Caki2 (cell line): ENCODE measurements around the gene ZBTB4. TPM values are rescaled to one million over a fixed set of nuclear protein-coding genes. Genes with fewer than 3 reads are reported as not detected.

ENCODE experiments used
- DNase-seq: peaks from one replicate; pipeline ENCODE4 v3.0.0-alpha.2; 2015; ENCODE audit warnings: low read depth
- in situ Hi-C: cut with HindIII; loops from 2 replicates; pipeline ENCODE4 v1.10.0; 2016; ENCODE audit warnings: low sequenced_read_pairs, low pct_unique_long_range_greater_than_20kb, mixed read lengths
- total RNA-seq: library from RNA; depleted of rRNA; stranded (reverse); fragments of >200 nt; shearing (Covaris generic); gene quantifications from 2 replicates; pipeline ENCODE4 v1.2.3, GENCODE V29; 2014; ENCODE audit warnings: low replicate concordance

ZBTB4 gene
- total RNA-seq, 1 experiment from 2014 or later: 4.6 TPM

DNA sequence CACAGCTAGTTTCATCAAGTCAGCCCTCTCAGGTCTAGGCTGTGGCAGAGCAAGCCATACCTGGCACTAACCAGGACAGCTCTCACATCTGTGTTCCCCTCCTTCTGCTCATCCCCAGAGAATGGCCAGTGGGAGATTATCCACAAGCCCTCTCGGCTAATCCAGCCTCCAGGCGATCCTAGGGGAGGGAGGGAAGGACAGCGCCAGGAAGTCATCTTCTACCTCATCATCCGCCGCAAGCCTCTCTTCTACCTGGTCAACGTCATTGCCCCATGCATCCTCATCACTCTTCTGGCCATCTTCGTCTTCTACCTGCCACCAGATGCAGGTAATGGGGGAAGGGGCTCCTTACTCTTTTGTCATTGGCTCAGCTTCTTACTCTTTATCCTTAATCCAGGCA lies 31.0 kb downstream of the ZBTB4 start:
- in situ Hi-C loops: no loop called here
- no peak for DNase-seq

DNA sequence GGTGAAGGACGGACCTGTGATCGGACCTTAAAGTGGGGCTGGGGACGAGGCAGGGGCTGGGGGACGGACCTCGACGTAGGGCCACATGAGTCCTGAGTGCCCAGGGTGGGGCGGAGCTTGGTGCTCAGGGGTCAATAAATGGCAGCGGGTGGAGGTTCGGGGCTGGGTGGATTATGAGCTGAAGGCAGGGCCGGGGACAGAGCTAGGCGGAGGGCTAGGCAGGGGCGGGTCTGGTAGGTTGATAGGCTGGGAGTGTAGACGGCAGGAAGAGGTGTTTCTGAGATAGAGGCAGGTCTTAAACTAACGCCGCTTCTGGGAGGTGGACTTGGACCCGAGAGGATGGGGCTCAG lies 33.8 kb downstream of the ZBTB4 start:
- in situ Hi-C loops: no loop called here
- peak; percentile 58 for DNase-seq

DNA sequence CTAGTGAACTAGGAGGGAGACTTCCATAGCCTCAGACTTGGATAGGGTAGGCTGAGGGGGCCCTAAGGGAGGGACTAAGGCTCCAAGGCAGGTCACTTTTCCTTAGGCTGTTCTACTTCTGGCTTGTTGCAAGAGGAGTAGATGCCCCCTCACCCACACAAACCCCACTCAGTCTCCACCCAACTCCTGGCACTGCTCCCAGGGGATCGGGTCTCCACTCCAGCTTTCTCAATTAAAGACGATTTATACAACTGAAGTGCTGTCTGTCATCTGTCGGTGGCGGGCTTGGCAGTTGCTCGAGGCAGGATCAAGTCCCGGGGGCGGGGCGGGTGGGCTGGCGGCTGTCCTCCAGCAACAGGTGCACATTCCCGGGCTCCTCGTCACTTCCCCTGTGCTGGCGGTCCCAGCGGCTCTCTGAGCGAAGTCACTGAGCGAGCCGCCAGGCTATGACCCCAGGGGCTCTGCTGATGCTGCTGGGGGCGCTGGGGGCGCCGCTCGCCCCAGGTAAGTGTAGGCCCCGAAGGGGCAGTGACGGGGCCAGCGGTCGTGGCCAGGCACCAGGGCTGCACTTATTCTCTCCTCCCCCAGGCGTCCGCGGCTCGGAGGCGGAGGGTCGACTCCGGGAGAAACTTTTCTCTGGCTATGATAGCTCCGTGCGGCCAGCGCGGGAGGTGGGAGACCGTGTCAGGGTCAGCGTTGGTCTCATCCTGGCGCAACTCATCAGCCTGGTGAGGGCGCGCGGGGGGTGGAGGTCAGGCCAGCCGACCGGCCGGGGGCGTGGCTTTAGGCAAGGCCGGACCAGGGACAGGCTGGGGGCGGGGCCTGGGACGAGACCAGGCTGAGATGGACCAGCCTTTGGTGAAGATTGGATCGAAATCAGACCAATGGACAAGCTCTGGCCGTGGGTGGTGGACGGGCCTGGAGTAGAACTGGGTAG lies 34.5 kb downstream of the ZBTB4 start, which contains the start of gene CHRNB1:
Gene CHRNB1, plus strand, starts transcription at position 380 of the 937 bp plus-strand sequence. Its CDS starts 67 bp downstream, at position 447.
- DNase-seq: peak; percentile 55
- in situ Hi-C loops: no loop called here

DNA sequence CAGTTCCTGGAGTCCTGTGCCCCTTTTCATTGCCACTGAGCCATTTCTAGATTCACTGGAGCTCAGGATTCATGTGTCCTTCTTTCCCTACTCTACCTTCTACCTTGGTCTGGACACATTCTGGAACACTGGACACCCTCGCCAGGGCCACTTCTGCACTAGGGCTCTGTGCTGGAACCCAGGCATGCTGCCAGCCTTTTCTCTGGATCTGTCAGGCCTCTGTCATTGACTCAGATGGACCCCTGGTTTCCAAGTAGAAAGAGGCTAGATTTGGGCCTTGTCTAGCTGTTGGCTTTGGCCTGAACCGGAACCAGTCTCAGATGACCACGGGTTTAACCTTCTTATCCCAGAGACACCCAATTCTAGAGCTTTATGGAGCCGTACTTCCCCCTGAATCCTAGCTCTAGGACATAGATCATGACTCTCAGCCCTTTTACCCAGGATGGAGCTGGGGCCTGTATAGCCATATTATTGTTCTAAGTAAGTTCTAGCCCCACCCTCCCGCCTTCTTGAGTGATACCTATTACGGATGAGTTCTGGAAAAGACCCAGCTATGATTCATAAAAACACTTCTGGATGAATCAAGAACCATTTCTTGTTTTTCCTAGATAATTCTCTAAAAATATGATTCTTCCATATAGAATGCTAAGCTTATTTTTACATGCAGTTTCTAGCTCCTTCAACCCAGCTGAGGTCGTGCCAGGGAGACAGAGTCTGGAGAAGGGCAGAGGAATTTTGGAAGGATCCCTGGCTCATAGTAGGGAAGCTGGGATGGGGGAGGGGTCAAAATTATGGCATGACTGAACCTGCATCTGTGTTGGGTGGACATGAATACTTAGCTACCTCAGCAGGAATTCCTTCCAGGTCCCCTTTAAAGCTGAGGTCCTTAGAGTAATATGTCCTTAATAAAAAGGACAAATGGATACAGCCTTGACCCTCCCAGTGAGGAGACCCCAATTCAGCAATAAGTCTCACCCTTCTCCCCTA lies 35.6 kb downstream of the ZBTB4 start:
- no peak for DNase-seq
- in situ Hi-C loops: no loop called here

DNA sequence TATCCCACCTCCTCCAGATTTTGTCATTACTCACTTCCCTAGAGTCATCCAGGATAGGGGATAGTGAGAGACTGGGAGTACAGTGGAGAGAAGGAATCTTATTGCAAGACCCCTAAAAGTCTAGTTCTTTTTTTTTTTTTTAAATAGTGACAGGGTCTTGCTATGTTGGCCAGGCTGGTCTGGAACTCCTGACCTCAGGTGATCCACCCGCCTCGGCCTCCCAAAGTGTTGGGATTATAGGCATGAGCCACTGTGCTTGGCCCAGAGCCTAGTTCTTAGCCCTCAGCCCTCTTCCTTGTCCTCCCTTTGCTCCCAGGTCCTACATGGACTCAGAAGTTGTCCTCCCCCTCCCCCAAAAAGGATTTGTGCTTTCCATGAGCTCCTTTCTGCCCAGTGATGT lies 37.3 kb downstream of the ZBTB4 start:
- no peak for DNase-seq
- in situ Hi-C loops: no loop called here

DNA sequence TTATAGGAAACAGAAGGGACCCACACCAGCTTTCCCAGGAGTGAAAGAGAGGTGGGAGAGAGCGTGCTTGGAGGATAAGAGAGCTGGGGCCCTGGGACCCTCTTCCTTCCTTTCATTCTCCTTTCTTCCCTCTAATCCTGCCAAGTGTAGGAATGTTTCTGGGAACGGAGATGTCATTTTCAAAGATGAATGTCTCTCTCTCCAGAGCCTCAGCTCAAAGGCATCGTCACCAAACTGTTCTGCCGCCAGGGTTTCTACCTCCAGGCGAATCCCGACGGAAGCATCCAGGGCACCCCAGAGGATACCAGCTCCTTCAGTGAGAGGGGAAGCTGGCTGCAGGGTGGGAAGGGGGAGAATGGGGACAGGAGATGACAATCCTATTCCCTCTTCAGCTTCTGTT lies 38.2 kb downstream of the ZBTB4 start:
- in situ Hi-C loops: no loop called here
- DNase-seq: no peak

DNA sequence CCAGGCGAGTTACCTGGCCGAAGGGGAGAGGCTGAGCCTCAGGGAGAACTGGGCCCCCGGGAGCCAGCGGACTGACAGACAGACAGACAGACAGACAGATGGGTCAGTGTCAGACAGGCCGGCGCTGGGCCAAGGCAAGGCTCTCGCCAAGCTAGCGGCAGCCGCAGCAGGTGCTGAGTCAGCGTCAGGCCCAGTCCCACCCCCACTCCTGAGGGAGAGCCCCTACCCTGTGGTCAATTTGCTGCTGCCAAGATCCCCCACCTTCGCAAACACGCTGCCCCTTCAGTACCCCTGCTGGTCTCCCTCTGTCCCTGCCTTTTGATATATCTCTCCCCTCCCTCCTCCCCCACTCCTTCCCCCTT lies 38.6 kb downstream of the ZBTB4 start:
- DNase-seq: no peak
- in situ Hi-C loops: no loop called here

DNA sequence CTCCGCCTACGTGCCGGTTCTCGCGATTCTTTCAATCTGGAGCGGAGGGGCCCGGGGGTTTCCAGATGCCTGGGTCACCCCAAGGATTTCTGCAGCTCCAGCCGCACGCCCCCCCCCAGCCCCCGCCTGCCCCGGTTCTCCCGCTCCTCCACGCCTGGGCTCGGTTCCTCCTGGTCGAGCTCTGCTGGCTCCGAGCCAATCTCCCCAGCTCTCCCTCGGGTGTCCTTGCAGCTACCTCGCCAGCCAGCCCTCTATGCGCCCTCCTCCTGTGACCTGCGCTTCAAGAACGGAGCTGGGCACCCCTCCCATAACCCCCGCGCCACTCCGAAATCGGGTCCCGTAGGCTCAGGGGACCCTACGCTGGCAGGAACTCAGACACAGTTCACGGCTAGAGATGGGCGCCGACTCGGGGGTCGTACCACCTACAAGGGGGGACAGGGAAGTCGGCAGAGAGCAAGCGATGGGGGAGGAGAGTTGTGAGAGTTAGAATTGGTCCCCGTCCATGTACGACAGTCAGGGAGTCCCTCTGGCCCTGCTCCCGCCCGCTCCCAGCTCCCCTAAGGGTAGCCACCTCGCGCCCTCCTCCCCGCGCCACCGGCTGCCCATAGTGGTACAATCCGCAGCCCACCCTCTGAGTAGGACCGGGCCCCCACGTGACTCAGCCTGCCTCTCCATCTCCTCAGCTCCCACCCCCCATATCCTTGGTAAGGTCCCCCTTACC lies 39.2 kb downstream of the ZBTB4 start:
- in situ Hi-C loops: no loop called here
- DNase-seq: no peak

DNA sequence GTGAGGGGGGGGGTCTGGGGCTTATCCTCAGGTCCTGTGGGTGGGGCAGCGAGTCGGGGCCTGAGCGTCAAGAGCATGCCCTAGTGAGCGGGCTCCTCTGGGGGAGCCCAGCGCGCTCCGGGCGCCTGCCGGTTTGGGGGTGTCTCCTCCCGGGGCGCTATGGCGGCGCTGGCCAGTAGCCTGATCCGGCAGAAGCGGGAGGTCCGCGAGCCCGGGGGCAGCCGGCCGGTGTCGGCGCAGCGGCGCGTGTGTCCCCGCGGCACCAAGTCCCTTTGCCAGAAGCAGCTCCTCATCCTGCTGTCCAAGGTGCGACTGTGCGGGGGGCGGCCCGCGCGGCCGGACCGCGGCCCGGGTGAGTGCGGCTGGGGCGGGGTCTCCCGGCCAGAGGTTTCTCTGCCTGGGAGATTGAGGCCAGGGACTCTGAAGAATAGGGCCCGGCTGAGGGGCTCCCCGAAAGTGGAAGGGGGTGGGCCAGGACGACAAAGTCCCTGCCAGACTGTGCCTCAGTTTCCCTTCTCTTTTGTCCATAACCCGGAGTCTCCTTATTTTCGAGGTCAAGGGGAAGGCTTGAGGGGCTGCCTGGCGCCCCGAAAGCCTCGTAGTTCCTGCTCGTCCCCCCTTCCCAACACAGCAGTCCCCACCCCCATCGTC lies 39.8 kb downstream of the ZBTB4 start, which contains the start of gene FGF11:
Gene FGF11, plus strand, starts transcription at position 51 of the 651 bp plus-strand sequence. Its CDS starts 109 bp downstream, at position 160.
- DNase-seq: no peak
- in situ Hi-C loops: no loop called here

DNA sequence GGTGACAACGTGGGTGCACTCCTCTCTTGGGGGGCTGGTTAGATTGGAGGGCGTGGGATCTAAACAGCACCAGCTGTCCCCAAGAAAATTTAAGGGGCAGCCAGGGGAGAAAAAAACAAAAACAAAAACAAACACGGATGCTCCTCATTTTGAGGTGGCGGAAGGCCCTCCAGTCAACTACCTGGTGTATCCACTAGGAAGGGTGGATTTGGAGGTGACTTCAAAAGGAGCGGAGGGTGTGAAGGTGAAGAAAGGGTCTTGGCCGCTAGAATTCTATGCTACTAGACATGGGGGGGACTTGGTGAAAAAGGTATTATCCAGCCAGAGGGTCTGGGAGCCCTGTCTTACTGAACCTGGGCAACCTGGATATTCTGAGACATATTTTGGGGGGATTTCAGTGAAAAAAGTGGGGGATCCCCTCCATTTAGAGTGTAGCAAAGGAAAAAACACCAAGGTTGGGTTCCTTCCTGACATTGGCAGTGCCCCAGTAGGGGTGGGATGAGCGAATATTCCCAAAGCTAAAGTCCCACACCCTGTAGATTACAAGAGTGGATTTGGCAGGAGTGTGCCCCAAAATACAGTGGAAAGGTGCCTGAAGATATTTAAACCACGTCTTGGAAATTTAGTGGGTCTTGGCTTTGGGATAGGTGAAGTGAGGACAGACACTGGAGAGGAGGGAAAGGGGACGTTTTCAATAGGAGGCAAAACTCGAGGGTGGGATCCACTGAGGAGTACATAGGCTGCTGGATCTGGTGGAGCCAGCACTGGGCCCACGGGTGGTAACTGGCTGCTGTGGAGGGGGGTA lies 40.6 kb downstream of the ZBTB4 start:
- DNase-seq: no peak
- in situ Hi-C loops: no loop called here

DNA sequence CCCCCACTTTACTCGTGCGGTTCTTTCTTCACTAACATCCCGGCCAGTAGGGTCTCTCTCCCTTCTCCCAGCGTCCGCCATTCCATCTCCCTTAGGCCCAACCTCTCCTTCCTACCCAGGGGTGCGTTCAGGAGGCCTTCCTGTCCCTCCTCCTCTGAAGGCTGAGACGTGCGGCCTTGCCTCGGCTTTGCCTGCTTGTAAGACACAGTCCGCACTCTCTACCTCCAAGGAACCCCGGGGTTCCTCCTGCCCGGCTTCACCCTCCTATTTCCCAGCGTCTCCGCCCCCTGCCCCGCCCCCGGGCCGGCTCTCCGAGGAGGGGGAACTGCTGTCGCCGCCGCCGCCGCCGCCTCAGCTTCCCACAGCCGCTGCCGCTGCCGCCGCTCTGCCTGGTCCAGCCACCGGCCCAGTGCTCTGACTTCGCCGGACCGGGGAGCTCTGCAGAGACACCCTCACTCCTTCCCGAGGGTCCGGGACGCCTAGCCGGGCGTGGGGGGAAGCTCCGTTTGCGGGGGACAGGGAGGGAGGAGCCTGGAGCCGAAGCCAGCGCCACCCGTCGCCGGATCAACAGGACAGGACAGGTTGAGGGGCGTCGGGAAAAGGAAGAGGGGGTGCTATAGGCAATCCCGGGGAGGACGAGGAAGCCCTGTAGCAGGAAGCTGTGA lies 41.3 kb downstream of the ZBTB4 start:
- in situ Hi-C loops: no loop called here

DNA sequence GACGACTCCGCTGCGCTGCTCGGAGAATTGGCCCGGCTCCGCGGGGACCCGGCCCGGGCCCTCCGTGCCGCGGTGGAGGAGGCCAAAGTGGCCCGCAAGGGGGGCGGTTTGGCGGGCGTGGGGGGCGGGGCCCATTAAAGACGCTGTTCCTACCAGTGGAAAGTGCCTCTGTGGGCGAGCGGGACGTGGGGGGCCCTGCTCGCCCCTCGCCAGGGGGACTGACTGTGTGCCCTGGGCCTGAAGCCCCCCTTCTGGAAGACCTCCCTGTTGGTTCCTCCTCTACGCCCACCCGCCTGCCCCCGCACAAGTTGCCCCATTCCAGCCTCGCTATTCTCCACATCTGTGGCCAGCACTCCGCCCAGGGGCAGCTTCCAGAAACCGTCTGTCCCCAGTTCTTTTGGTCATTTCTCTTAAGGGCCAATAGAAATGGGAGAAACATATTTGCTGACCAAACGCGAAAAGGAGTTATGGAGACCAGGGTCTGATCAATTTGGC lies 42.0 kb downstream of the ZBTB4 start:
- DNase-seq: no peak
- in situ Hi-C loops: no loop called here

More for the DNA sequence above, 41.3 kb downstream of the ZBTB4 start:
- DNase-seq: no peak

DNA sequence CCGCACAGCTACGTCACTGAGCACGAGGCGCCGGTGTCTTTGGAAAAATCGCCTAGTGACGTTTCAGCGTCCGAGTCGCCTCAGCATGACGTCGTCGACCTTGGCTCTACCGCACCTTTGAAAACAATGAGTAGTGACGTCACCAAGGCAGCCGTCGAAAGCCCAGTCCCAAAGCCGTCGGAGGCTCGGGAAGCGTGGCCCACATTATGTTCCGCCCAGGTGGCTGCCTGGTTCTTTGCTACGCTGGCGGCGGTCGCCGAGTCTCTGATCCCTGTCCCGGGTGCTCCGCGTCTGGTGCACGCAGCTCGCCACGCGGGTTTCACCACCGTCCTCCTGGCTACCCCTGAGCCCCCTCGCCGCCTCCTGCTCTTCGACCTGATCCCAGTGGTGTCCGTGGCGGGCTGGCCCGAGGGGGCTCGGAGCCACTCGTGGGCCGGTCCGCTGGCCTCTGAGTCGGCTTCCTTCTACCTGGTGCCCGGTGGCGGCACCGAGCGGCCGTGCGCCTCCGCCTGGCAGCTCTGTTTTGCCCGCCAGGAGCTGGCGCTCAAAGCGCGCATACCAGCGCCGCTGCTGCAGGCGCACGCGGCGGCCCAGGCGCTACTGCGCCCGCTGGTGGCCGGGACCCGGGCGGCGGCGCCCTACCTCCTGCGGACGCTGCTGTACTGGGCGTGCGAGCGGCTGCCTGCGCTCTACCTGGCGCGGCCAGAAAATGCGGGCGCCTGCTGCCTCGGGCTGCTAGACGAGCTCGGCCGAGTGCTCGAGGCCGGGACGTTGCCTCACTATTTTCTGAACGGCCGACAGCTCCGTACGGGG lies 42.7 kb downstream of the ZBTB4 start:
- in situ Hi-C loops: no loop called here
- DNase-seq: peak; percentile 64

DNA sequence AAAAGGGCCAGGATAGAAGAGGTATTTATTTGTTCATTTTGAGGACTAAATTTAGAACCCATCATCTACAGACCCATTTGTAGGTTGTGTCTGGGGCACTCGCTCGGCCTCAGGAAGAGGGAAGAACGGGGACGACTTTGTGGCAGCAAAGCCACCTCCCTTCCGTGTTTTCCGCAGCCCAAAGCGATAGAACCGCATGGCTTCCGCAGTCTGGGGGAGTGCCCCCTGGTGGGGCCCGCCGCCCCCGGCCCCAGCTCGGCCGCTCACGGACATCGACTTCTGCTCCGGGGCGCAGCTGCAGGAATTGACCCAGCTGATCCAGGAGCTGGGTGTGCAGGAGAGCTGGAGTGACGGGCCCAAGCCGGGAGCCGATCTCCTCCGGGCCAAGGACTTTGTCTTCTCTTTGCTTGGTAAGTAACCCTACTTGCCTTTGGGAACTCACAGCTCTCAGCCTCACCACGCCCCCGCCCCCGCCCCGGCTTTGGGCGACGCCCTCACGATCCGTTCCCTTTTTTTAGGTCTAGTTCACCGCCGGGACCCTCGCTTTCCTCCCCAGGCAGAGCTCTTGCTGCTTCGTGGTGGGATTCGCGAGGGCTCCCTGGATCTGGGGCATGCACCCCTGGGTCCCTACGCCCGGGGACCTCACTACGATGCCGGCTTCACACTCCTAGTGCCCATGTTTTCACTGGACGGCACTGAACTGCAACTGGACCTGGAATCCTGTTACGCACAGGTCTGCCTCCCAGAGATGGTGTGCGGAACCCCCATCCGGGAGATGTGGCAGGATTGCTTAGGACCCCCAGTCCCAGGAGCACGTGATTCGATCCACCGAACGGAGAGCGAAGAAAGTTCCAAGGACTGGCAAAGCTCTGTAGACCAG lies 43.5 kb downstream of the ZBTB4 start:
- in situ Hi-C loops: no loop called here

DNA sequence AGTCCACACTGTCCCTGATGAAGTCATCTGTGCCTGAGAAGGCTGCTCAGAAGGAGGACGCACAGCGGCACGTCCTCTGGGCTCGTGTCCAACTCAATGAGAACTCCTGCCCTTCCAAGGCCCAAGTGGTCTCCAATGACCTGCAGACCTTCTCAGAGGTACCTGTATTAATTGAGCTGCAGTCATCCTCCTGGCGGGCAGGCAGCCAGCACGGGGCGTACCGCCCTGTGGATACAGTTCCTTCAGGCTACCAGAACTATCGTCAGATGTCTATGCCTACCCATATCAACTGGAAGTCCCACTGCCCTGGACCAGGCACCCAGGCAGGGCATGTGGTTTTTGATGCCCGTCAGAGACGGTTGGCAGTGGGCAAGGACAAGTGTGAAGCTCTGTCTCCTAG lies 47.1 kb downstream of the ZBTB4 start:
- DNase-seq: no peak
- in situ Hi-C loops: no loop called here

More for the DNA sequence above, 43.5 kb downstream of the ZBTB4 start:
- no peak for DNase-seq
